ENCODE results near the gene ARHGAP28.

DNA sequence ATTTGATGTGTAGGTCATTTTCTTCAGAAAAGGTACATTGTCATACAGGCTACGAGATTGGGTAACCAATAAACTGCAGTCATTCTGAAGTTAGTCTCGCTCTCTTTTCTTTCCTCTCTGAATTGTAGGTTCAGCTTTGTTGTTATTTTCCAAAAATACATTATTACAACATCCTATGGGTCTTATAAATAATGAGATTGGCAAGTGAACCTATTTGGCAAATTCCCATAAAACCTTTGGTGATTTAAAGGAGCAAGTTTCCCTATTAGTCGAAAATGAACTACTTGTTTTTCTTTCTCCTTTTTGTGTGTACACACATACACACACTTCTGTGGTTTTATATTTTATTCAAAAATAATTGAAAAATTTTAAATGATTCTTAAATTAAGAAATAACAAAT, 67.0 kb downstream of the ARHGAP28 start:
- TF ChIP-seq POLR2A (IDR thresholded peaks at IDR 0.05; ENCODE audit: low read depth, low read length) (no peak), TAF1 (IDR thresholded peaks at IDR 0.05; ENCODE audit: low read depth, low read length) (no peak)

Data from GM12891 (cell line).